DND-41 (cell line): ENCODE measurements around the gene LYRM7.

Experiments used
- CTCF ChIP-seq: IDR thresholded peaks from 2 replicates; pipeline ENCODE4 v1.5.1; 2012; ENCODE audit warnings: borderline replicate concordance, low read length, moderate library complexity, mild to moderate bottlenecking; ENCODE audit not compliant: poor library complexity, severe bottlenecking; ENCODE audit errors: extremely low read depth
- EZH2 ChIP-seq: IDR thresholded peaks from 3 replicates; pipeline ENCODE4 v1.6.1; 2012; ENCODE audit warnings: borderline replicate concordance, low read depth, mild to moderate bottlenecking, moderate library complexity, low read length, inconsistent platforms; ENCODE audit not compliant: severe bottlenecking

GRCh38 chr5:131150408-131150807 lies 20.3 kb upstream of the LYRM7 start:
- no peak for TF ChIP-seq CTCF
- no peak for TF ChIP-seq EZH2
